NK-92 (cell line): ENCODE results near the gene ARFIP1.
"Not testable (repeated sequence)": the region's sequence is repeated elsewhere in the genome, so short reads cannot be mapped to it uniquely, and the experiment has no call there.

ENCODE experiments used
- DNase-seq: peaks from one replicate; lab custom pipeline; 2025; ENCODE audit not compliant: unreplicated experiment; lab: John Stamatoyannopoulos, UW

ARFIP1 gene

DNA sequence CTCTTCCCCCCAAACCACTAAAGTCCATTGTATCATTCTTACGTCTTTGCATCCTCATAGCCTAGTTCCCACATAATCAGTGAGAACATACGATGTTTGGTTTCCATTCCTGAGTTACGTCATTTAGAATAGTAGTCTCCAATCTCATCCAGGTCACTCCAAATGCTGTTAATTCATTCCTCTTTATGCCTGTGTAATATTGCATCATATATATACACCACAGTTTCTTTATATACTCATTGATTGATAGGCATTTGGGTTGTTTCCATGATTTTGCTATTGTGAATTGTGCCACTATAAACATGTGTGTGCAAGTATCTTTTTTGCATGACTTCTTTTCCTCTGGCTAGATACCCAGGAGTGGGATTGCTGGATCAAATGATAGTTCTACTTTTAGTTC lies 57.2 kb downstream of the ARFIP1 start:
- DNase-seq: no peak

DNA sequence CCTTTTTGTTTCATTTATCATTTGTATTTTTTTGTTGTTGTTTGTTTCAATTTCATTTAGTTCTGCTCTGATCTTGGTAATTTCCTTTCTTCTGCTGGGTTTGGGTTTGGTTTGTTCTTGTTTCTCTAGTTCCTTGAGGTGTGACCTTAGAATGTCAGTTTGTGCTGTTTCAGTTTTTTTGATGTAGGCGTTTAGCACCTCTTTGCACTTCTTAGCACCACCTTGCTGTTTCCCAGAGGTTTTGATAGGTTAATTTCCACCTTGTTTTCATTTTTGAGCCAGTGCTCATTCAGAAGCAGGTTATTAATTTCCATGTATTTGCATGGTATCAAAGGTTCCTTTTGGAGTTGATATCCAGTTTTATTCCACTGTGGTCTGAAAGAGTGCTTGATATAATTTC lies 60.0 kb downstream of the ARFIP1 start:
- DNase-seq: not testable (repeated sequence)

DNA sequence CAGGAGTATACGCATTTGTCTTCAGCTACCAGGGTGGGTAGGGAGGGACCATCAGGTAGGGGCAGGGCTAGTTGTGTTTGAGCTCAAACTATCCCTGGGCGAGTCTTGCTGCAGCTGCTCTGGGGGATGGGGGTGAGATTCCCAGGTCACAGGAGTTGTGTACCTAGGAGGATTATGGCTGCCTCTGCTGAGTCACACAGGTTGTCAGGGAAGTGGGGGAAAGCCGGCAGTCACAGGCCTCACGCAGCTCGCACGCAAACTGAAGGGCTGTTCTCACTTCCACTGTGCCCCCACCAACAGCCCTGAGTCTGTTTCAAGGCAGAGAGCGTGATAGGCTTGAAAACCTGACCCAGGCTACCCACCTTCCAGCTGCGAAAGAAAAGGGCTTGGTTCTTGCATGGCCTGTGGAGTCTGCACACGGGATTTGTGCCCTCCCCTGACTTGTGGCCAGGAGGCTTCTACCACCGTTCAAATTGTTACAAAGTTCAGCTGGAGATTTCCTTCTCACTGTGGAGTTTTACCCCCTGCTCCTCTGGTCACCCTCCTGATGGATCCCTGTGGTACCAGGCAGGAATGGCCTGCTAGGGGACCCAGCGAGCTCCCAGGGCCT lies 63.8 kb downstream of the ARFIP1 start:
- no peak for DNase-seq

DNA sequence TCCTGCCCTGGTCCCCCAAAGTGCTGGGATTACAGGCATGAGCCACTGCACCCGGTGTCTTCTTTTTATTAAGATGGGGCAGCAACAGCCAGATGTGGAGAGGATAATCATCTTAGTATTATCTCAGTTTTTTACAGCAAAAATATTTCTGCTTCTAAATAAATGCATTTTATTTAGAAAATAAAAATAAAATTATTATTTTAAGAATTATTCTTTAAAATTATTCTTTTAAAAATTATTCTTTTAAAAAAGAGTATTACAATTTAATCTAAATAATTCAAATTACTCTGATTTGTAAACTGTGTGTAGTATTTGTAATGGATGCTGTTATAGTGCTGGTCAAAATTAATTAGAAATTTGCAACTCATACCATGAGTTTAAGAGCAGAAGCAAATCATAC lies 67.6 kb downstream of the ARFIP1 start:
- no peak for DNase-seq

DNA sequence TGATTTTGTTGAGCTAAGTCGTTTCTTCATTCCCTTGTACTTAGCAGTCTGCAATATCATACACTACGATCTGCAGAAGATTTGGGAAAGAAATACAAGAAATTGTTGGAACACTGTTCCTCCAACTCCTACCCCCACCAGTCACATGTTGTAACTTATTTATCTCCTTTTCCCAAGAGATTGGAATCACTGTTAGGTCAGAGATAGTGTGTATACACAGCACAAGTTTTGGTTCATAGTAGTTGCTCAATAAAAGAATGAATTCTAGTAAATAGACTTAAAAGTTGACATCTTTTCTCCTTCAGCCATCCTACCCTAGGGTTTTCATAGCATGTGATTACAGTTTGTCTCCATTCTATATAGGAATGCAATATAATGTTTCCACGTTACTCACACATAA lies 68.8 kb downstream of the ARFIP1 start:
- no peak for DNase-seq

DNA sequence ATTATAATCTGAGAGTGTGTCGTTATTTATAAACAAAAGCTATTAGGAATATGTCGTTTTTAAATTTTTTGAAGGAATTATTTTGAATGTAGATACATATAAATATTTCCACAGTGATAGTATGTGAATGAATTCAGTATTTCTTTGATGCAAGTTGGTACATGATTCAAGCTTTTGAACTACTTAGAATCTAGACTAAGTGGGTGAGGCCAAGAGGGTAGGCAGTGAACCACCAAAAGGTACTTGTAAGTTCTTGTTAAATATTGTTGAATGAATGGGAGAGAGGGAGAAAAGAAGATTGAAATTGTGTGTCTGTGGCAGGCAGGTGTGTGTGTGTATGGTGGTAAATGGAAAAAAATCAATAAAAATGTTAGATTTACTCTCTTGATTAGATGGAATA lies 69.6 kb downstream of the ARFIP1 start:
- no peak for DNase-seq

DNA sequence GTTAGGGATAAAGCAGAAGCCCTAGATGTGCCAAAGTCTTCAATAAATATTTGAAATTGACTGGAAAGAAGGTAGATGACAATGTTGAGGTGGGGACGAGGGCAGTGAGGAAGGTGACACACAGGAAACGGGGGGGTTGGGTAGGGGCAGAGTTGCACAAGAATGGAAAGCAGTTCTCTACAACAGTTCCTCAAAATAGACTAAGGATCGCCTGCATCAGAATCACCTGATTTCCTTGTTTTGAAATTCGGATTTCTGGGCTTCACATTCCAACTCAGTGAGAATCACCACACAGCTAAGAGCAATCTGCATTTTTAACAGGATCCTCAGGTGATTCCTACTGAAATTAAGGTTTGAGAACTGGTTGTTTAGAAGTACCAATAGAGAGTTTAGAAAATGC lies 70.6 kb downstream of the ARFIP1 start:
- DNase-seq: peak; percentile 0

DNA sequence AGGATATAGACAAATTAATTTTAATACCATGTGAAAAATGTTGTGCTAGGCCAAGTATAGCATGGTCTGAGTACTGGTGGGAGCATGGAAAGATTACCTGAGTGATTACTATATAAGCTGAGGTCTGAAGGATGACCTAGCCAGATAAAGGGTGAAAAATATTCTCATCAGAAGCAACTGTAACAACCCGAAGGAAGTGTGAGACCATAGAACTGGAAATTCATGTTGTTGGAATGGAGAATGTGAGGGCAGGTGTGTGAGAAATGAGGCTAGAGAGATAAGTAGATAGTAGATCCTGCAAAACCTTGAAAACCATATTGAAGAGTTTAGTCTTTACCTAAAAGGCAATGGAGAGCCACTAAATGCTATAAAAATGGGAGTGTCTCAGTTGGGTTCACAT lies 71.5 kb downstream of the ARFIP1 start:
- DNase-seq: no peak

DNA sequence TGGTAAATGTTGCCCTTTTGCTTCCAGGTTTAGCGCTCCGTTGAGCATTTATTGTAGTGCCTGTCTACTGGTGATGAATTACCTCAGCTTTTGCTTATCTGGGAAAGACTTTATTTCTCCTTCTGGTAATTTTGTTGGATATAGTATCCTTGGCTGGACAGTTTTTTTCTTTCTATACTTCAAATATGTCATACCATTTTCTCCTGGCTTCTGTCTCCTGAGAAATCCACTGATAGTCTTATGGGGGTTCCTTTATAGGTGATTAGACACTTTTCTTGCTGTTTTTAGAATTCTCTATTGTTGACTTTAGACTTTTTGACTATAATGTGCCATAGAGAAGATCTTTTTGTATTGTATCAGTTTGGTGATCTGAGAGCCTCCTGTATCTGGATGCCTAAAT lies 73.5 kb downstream of the ARFIP1 start:
- DNase-seq: no peak

DNA sequence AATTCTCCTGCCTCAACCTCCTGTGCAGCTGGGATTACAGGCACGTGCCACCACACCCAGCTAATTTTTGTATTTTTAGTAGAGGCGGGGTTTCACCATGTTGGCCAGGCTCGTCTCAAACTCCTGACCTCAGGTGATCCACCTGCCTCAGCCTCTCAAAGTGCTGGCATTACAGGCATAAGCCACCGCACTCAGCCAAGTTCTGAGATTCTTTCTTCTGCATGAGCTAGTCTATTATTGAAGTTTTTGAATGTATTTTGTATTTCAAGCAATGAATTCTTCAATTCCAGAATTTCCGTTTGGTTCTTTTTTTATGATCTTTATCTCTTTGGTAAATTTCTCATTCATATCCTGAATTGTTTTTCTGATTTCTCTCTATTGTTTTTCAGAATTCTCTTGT lies 74.3 kb downstream of the ARFIP1 start:
- not testable (repeated sequence) for DNase-seq

DNA sequence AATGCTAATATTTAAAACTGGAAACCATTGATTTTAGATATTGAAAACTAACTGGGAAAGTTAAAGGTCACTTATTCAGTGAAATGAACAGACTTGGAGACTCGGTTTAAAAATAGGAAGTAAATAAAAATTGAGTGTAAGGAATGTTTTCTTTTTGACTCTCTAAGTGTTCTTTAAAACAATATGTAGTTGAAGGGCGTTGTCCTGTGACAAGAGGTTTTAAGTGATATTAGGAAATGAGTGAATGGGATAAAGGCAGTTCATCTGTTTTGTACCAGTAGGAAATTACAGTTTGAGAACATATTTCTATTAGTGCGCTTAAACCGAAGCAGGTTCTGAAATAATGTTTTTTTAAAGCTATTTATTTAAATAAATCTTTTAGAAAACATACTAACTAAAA lies 77.2 kb downstream of the ARFIP1 start:
- DNase-seq: no peak

DNA sequence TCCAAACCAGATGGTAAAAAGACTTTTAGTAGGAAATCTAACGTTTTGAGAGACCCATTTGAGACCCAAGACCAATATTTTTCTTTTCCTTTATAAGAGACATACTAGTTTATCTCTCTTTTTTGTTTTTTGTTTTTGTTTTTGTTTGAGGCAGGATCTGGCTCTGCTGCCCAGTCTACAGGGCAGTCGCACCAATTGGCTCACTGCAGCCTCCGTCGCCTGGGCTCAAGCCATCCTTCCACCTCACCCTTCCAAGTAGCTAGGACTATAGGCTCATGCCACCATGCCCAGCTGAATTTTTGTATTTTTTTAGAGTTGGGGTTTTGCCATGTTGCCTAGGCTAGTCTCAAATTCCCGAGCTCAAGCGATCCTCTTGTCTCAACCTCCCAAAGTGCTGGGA lies 79.2 kb downstream of the ARFIP1 start:
- no peak for DNase-seq

DNA sequence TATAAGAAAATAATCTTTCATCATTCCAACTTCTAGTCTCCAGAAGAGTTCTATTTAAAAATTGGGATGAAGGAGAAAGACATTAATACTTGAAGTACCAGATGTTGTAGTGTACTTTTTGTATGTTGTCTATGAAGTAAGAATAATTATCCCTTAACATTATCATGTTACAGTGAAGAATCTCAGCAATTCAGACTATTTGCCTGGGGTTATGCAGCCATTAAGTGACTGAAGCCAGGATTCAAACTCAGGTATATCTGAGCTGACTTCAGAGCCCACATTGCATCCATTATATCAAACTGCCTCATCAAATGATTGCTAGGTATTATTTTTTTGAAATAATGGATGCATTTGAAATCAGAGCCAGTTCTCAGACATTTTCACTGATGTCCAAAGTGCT lies 80.3 kb downstream of the ARFIP1 start:
- no peak for DNase-seq

DNA sequence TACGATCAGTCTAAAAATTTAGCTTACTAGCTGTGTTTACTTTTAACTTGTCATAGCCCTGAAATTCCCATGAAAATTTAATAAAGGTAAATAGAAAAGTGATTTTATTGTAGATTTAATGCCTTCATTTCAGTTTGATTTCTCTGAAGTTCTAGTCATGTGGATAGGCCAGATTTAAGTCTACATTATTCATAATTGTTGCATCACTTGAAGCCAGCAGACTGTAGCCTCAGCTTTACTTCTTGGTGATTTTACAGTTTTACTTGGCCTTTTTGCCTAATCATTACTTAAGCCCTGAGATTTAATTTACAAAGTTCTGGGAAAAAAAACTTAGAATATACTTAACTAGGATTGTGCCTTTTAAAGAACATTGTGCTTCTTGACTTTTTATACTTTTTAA lies 82.9 kb downstream of the ARFIP1 start:
- no peak for DNase-seq

DNA sequence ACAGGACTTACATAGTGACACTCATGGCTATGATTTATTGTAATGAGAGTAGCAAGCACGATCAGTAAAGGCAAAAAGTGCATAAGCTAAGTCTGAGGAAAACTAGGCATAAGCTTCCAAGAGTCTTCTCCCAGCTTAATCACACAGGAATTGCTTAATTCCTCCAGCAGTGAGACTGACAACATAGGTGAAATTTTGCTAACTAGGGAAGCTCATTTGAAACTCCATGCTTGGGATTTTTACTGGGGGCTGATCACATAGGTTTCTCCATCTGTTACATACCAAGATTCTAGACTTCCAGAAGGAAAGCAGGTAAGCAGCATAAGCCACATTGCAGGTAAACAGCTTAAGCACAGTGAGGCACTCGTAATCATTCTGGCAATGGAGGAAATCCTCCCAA lies 84.6 kb downstream of the ARFIP1 start:
- no peak for DNase-seq

DNA sequence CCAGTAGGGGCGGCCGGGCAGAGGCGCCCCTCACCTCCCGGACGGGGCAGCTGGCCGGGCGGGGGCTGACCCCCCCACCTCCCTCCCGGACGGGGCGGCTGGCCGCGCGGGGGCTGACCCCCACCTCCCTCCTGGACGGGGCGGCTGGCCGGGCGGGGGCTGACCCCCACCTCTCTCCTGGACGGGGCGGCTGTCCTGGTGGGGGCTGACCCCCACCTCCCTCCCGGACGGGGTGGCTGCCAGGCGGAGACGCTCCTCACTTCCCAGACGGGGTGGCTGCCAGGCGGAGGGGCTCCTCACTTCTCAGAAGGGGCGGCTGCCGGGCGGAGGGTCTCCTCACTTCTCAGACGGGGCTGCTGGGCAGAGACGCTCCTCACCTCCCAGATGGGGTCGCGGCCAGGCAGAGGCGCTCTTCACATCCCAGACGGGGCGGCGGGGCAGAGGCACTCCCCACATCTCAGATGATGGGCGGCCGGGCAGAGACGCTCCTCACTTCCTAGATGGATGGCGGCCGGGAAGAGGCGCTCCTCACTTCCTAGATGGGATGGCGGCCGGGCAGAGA lies 86.8 kb downstream of the ARFIP1 start:
- DNase-seq: not testable (repeated sequence)

DNA sequence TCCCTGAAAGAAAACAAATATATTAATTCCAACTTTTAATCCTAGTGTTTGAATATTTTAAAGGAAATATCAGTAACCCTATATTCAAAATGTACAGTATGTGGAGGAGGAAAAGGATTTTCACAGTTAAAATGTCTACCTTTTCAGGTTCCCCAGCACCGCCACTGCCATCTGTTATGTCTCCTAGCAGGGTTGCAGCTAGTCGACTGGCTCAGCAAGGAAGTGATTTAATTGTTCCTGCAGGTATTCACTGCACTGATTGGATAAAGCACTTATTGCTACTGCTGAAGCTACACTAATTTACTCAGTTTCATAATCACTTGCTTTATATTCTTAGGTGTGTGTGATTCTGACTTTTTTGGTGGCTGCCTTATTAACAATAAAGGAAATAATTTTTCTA lies 90.9 kb downstream of the ARFIP1 start:
- DNase-seq: no peak

DNA sequence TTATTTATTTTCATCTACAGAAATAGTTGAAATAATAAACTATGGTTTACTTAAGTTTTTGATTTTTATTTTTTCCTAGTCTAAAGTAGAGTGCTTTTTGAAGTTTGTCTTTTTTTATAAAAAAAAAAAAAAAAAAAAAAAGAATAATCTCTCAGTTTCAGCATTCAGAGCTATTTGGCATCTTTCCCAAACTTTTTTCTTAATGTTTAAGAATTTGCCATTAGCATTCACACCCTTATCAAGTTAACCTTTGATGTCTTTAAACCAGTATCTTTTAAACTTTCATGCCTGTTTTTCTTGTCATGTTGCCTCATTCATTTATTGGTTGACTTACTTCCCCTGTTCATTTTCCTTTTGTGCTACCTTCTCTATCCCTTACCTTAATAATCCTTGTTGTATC lies 95.5 kb downstream of the ARFIP1 start:
- DNase-seq: no peak

DNA sequence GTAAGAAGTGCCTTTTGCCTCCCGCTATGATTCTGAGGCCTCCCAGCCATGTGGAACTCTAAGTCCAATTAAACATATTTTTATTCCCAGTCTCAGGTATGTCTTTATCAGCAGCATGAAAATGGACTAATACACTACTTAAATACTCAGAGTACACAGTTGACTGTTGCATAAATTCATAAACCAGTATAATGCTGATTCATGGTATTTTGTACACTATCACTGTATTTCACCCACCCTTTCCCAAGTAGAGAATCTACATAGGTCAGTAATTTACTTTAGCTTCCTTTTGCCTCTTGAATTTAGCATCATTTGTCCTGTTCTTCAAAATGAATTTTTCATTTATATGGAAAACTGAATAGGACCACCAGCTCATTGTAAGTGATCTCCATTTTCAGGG lies 98.1 kb downstream of the ARFIP1 start:
- DNase-seq: no peak

DNA sequence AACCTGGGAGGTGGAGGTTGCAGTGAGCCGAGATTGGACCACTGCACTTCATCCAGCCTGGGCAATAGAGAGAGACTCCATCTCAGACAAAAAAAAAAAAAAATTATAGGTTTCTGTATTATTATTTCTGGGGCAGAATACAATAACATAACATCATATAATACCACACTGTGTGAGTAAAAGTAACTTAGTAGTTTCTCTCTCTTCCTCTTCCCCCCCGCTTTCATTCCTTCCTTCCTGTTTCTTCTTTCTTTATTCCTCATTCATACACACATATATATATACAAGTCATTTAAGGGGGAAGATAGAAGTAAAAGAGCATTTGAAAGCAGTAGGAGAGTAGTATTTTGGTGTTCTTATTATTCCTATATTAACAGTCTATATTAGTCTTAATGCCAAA lies 100.5 kb downstream of the ARFIP1 start:
- no peak for DNase-seq

DNA sequence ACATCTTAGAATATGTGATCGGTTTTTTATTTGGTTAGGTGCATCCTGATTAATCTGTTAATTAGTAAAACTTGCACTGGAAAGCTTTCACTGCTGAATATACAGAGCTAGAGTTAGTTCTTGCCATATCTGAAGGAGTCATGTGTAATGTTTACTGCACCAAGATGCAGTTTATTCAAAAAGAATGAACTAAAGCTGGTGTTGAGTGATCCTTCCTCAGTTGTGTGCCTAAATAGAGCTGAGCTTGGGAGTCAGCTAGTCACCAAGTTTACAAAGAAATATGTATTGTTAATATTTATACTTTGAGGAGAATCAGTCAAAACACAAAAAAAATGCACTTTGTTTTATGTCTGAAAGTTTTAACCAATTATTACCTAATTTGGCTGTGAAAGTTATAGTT lies 102.2 kb downstream of the ARFIP1 start:
- no peak for DNase-seq

DNA sequence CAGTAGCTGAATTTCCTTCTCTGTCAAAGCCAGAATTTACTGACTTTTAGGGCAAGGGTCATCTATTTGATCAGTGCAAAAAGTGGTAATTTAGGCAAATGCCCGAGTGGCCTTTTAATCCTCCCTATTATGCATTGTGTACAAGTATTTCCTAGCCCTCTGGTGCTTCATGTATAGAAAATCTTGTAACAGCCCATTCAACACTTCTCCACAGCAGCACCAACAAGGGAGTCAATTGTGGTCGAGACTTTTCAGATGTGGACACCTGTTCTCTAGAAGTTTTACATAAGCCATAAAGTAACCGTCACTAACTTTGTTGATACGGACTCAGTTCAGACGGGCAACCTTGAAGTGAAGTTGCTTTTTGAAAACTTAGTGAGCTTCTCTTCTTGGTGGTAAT lies 105.4 kb downstream of the ARFIP1 start:
- DNase-seq: no peak

DNA sequence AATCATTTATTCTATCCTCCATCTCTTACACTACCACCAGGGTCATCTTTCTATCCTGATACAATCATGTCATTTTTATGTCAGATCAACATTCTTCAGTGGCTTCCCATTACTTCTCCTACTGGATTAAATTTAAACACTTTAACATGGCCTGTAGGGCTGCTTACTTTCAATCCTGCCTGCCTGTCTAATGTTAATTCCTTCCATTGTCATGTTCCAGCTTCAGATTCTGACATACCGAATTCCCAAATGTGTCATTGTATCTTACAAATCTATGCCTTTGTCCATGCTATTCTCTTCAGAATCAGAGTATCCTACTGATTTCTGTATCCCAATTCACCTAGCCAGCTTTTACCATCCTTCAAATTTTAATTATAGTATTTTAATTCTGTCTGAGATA lies 106.4 kb downstream of the ARFIP1 start:
- no peak for DNase-seq
